Hypothalamus (tissue), 51 donors: ENCODE measurements around the gene ACSF2.
A peak's percentile ranks its signal among the peaks of the same experiment; 100 is the strongest.
"Not testable (repeated sequence)": the region's sequence is repeated elsewhere in the genome, so short reads cannot be mapped to it uniquely, and the experiment has no call there.

Experiments
- DNase-seq, 51 donors: peaks; one replicate each; lab custom pipeline; 2025; lab: John Stamatoyannopoulos, UW

Gene ACSF2

GRCh38 chr17:50405351-50405750 lies 20.7 kb upstream of the ACSF2 start:
- not testable (repeated sequence) for DNase-seq

- no peak for DNase-seq
Measured at GRCh38 chr17:50406578-50406977, 19.4 kb upstream of the ACSF2 start.

GRCh38 chr17:50407921-50408320 lies 18.1 kb upstream of the ACSF2 start:
- DNase-seq, result no peak

- DNase-seq, result no peak
Measured at GRCh38 chr17:50412188-50412732, 13.8 kb upstream of the ACSF2 start.

- DNase-seq, result no peak
Measured at GRCh38 chr17:50414808-50415207, 11.2 kb upstream of the ACSF2 start.

GRCh38 chr17:50419577-50419976 lies 6.4 kb upstream of the ACSF2 start:
- not testable (repeated sequence) for DNase-seq

- no peak for DNase-seq
Measured at GRCh38 chr17:50420419-50421112, 5.5 kb upstream of the ACSF2 start.

- no peak for DNase-seq
Measured at GRCh38 chr17:50421308-50422051, 4.5 kb upstream of the ACSF2 start.

GRCh38 chr17:50422738-50423137 lies 3.3 kb upstream of the ACSF2 start:
- no peak for DNase-seq

GRCh38 chr17:50423553-50424159 lies 2.4 kb upstream of the ACSF2 start:
- peak in 1 of 51 donors; percentile 6 for DNase-seq

GRCh38 chr17:50424246-50424995 lies 1.6 kb upstream of the ACSF2 start:
- DNase-seq, result no peak

GRCh38 chr17:50424996-50425681 lies 879 bp upstream of the ACSF2 start:
- DNase-seq, result peak in 1 of 51 donors; percentile 16

- DNase-seq, result peak in 3 of 51 donors; percentile 20 to 31 (median 25)
Measured at GRCh38 chr17:50426472-50426782, 409 bp downstream of the ACSF2 start.

- peak in 5 of 51 donors; percentile 1 to 15 (median 7) for DNase-seq
Measured at GRCh38 chr17:50426814-50427787, 1.1 kb downstream of the ACSF2 start.

- DNase-seq, result not testable (repeated sequence)
Measured at GRCh38 chr17:50428126-50428525, 2.1 kb downstream of the ACSF2 start.

GRCh38 chr17:50428831-50429424 lies 2.9 kb downstream of the ACSF2 start:
- no peak for DNase-seq

- no peak for DNase-seq
Measured at GRCh38 chr17:50429793-50430192, 3.8 kb downstream of the ACSF2 start.

GRCh38 chr17:50430821-50431618 lies 5.0 kb downstream of the ACSF2 start:
- DNase-seq, result no peak
